HepG2 (cell line): ENCODE results near the gene IL22RA1. TPM values are rescaled to one million over a fixed set of nuclear protein-coding genes. Genes with fewer than 3 reads are reported as not detected.

Source experiments
- CBFB ChIP-seq: sonication (generic); formaldehyde crosslinking; IDR thresholded peaks from 2 replicates; pipeline ENCODE4 v1.4.0; 2020; ENCODE audit warnings: missing genetic modification reagents
- EEA1 ChIP-seq: sonication (generic); formaldehyde crosslinking; IDR thresholded peaks from 2 replicates; pipeline ENCODE4 v1.5.1; 2020; ENCODE audit warnings: mild to moderate bottlenecking, missing genetic modification reagents, borderline replicate concordance
- ELF4 ChIP-seq: sonication (generic); formaldehyde crosslinking; IDR thresholded peaks from 2 replicates; pipeline ENCODE4 v1.5.0; 2020; ENCODE audit warnings: missing genetic modification reagents, mild to moderate bottlenecking, moderate library complexity, borderline replicate concordance
- FIP1L1 ChIP-seq: fragments of 200-400 bp; formaldehyde crosslinking; IDR thresholded peaks from 2 replicates; pipeline ENCODE4 v1.6.1; 2018; ENCODE audit warnings: low read depth, mild to moderate bottlenecking, low read length, moderate library complexity, borderline replicate concordance; ENCODE audit not compliant: insufficient read depth
- GABPB1 ChIP-seq: IDR thresholded peaks from 2 replicates; pipeline ENCODE4 v1.6.1; 2016; ENCODE audit warnings: mild to moderate bottlenecking, missing genetic modification reagents, moderate library complexity, missing compliant biosample characterization
- MZF1 ChIP-seq: sonication (generic); formaldehyde crosslinking; IDR thresholded peaks from 2 replicates; pipeline ENCODE4 v1.8.1; 2023; ENCODE audit warnings: mild to moderate bottlenecking, missing genetic modification reagents, borderline replicate concordance
- NFATC3 ChIP-seq: sonication (generic); formaldehyde crosslinking; IDR thresholded peaks from 2 replicates; pipeline ENCODE4 v1.5.1; 2020; ENCODE audit warnings: mild to moderate bottlenecking, missing genetic modification reagents
- PAXIP1 ChIP-seq: sonication (generic); formaldehyde crosslinking; conservative IDR thresholded peaks from 2 replicates; pipeline ENCODE4 v1.4.0; 2020; ENCODE audit warnings: mild to moderate bottlenecking, missing genetic modification reagents, moderate library complexity
- PTBP1 ChIP-seq: fragments of 200-400 bp; formaldehyde crosslinking; IDR thresholded peaks from 2 replicates; pipeline ENCODE4 v1.6.1; 2018; ENCODE audit warnings: low read length, low read depth; ENCODE audit not compliant: poor library complexity, severe bottlenecking
- RXRB ChIP-seq: IDR thresholded peaks from 2 replicates; pipeline ENCODE4 v1.6.1; 2016; ENCODE audit warnings: borderline replicate concordance, missing genetic modification reagents, missing compliant biosample characterization
- SNRNP70 ChIP-seq: fragments of 200-400 bp; formaldehyde crosslinking; IDR thresholded peaks from 2 replicates; pipeline ENCODE4 v1.6.1; 2017; ENCODE audit warnings: mild to moderate bottlenecking, low read depth, low read length, moderate library complexity
- SP4 ChIP-seq: sonication (generic); formaldehyde crosslinking; IDR thresholded peaks from 2 replicates; pipeline ENCODE4 v1.8.1; 2023; ENCODE audit warnings: mild to moderate bottlenecking, missing genetic modification reagents
- SRSF9 ChIP-seq: fragments of 200-400 bp; formaldehyde crosslinking; IDR thresholded peaks from 2 replicates; pipeline ENCODE4 v1.6.1; 2018; ENCODE audit warnings: borderline replicate concordance, mild to moderate bottlenecking, low read depth, low read length; ENCODE audit not compliant: insufficient read depth, poor library complexity, severe bottlenecking
- ZBTB1 ChIP-seq: sonication (generic); formaldehyde crosslinking; IDR thresholded peaks from 2 replicates; pipeline ENCODE4 v1.4.0; 2020; ENCODE audit warnings: missing genetic modification reagents, borderline replicate concordance
- ZFP90 ChIP-seq: sonication (generic); formaldehyde crosslinking; IDR thresholded peaks from 2 replicates; pipeline ENCODE4 v1.8.0; 2022; ENCODE audit warnings: missing genetic modification reagents, mild to moderate bottlenecking, inconsistent platforms, borderline replicate concordance
- ZNF10 ChIP-seq: sonication (generic); formaldehyde crosslinking; IDR thresholded peaks from 2 replicates; pipeline ENCODE4 v1.4.0; 2020; ENCODE audit warnings: mild to moderate bottlenecking, low read depth, missing genetic modification reagents, borderline replicate concordance
- ZNF12 ChIP-seq: sonication (generic); formaldehyde crosslinking; IDR thresholded peaks from 2 replicates; pipeline ENCODE4 v1.5.0; 2020; ENCODE audit warnings: missing genetic modification reagents
- ZNF20 ChIP-seq: sonication (generic); formaldehyde crosslinking; IDR thresholded peaks from 2 replicates; pipeline ENCODE4 v1.4.0; 2020; ENCODE audit warnings: mild to moderate bottlenecking, moderate library complexity, missing genetic modification reagents
- ZNF30 ChIP-seq: sonication (generic); formaldehyde crosslinking; IDR thresholded peaks from 2 replicates; pipeline ENCODE4 v1.5.0; 2020; ENCODE audit warnings: mild to moderate bottlenecking, missing genetic modification reagents
- ZNF432 ChIP-seq: sonication (generic); formaldehyde crosslinking; IDR thresholded peaks from 2 replicates; pipeline ENCODE4 v1.5.0; 2020; ENCODE audit warnings: missing genetic modification reagents, mild to moderate bottlenecking, borderline replicate concordance
- ZNF605 ChIP-seq: sonication (generic); formaldehyde crosslinking; IDR thresholded peaks from 2 replicates; pipeline ENCODE4 v1.8.0; 2022; ENCODE audit warnings: mild to moderate bottlenecking, missing genetic modification reagents
- ZNF691 ChIP-seq: sonication (generic); formaldehyde crosslinking; IDR thresholded peaks from 2 replicates; pipeline ENCODE4 v1.4.0; 2020; ENCODE audit warnings: missing genetic modification reagents, low read depth, mild to moderate bottlenecking, borderline replicate concordance
- ZNF766 ChIP-seq: sonication (generic); formaldehyde crosslinking; IDR thresholded peaks from 2 replicates; pipeline ENCODE4 v1.5.0; 2020; ENCODE audit warnings: missing genetic modification reagents, borderline replicate concordance
- ZNF839 ChIP-seq: sonication (generic); formaldehyde crosslinking; IDR thresholded peaks from 2 replicates; pipeline ENCODE4 v1.4.0; 2020; ENCODE audit warnings: missing genetic modification reagents, mild to moderate bottlenecking, borderline replicate concordance
- ZNF850 ChIP-seq: sonication (generic); formaldehyde crosslinking; conservative IDR thresholded peaks from 2 replicates; pipeline ENCODE4 v1.9.0; 2021; ENCODE audit warnings: mild to moderate bottlenecking, missing genetic modification reagents
- ZNF878 ChIP-seq: sonication (generic); formaldehyde crosslinking; IDR thresholded peaks from 2 replicates; pipeline ENCODE4 v1.8.1; 2023; ENCODE audit warnings: mild to moderate bottlenecking, missing genetic modification reagents, moderate library complexity
- polyA plus RNA-seq, 8 experiments: library from polyadenylated mRNA; depleted of rRNA in 3 of 8; stranded (reverse) in 7 of 8; unstranded in 1 of 8; fragments of >200 nt; fragmentation: Illumina TruSeq in 4 of 8; extraction: Trizol in 4 of 8; gene quantifications; 2 replicates each; pipeline versions ENCODE4 v1.2.1 to v1.2.3, GENCODE V29; 2011 to 2016; ENCODE audit warnings: low read depth in 4 of 8, missing spikeins in 1 of 8, mixed read lengths in 1 of 8; ENCODE audit not compliant: insufficient read depth in 1 of 8
- total RNA-seq, 5 experiments: library from RNA; depleted of rRNA; stranded (reverse); fragments of >200 nt; fragmentation: Illumina TruSeq; extraction: Trizol; gene quantifications; 2 replicates each; pipeline ENCODE4 v1.2.3, GENCODE V29; 2016; ENCODE audit warnings: low read depth in 1 of 5

The IL22RA1 gene
- total and polyA plus RNA-seq, 2 of the 13 experiments (the other 11 are each of a cell fraction or from before 2014, with no cell fraction given): 4.4 to 10.2 TPM

GRCh38 chr1:24118410-24119242 lies 24.3 kb downstream of the IL22RA1 start (continued):
- TF ChIP-seq SRSF9 (no peak), ZNF605 (no peak), ZNF850 (no peak), ZNF691 (no peak), ZNF878 (CRISPR knock-in tag) (no peak), ZNF20 (no peak), PTBP1 (no peak), CBFB (CRISPR knock-in tag) (no peak), SP4 (CRISPR knock-in tag) (peak; percentile 30; the same call in 1 of the 2 replicates), ELF4 (CRISPR knock-in tag) (peak; percentile 87; the same call in 1 of the 2 replicates), GABPB1 (CRISPR knock-in tag) (peak; percentile 61; the same call in 1 of the 2 replicates), RXRB (CRISPR knock-in tag) (peak; percentile 95), ZNF766 (CRISPR knock-in tag) (no peak), ZFP90 (CRISPR knock-in tag) (no peak), ZBTB1 (CRISPR knock-in tag) (no peak), NFATC3 (CRISPR knock-in tag) (no peak), ZNF839 (no peak), FIP1L1 (no peak), ZNF432 (CRISPR knock-in tag) (no peak), EEA1 (CRISPR knock-in tag) (no peak), ZNF10 (CRISPR knock-in tag) (no peak), ZNF30 (no peak), SNRNP70 (no peak), MZF1 (CRISPR knock-in tag) (no peak), ZNF12 (CRISPR knock-in tag) (no peak), PAXIP1 (CRISPR knock-in tag) (peak; percentile 96)
